ENCODE results near the gene AQP7. TPM values are rescaled to one million over a fixed set of nuclear protein-coding genes. Genes with fewer than 3 reads are reported as not detected.

AQP7 gene
- total and polyA plus RNA-seq, 4 donors = 4.8 to 22.3 (median 14.5) TPM

DNA sequence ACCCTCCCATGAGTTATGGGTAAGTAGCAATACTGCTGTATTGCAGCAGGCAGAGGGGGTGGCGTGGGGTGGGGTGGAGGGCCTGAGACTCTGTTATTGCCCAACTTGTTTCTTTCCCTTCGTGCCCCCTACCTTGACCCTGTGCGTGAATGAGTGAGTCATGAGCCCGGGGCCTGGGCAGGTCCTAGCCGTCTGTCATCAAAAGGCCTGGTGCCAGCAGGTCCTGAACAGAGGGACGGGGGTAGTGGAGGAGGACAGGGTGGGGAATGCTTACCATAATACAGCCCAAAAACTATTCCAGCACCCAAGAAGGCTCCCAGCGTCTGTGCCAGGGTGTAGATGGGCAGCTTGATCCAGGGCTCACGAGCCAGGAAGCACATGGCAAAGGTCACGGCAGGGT is 40.7 kb upstream of the AQP7 start:
- no peak overlapping the region for H3K4me3 ChIP-seq (ENCODE audit: low read depth in 1 of 3, low read length in 3 of 3)
- 59% methylated on average over 9 of the region's 9 CpGs for WGBS

DNA sequence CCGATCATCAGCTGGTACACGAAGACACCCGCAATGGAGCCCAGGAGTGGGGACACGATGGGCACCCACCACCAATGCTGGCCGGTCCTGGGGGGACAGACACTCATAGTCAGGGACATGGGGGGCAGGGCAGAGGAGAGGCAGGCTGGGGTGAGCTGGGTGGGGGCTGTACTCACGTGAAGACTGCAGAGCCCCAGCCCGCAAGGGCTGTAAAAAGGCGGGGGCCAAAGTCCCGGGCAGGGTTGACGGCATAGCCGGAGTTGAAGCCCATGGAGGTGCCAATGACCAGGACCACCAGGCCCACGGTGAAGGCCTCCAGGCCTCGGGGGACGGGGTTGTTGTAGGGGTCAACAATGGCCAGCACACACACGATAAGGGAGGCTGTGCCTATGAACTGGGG is 39.8 kb upstream of the AQP7 start:
- Histone ChIP-seq H3K4me1 (ENCODE audit: control insufficient read depth in 4 of 4, insufficient read depth in 4 of 4, low read length in 3 of 4) (peaks cover 9 to 33% (median 18%) of the 10 kb centered on the region in 4 donors), H3K9me3 (ENCODE audit: control insufficient read depth in 4 of 4, low read length in 3 of 4) (no peaks in the 10 kb centered on the region), H3K36me3 (ENCODE audit: control insufficient read depth in 4 of 4, insufficient read depth in 3 of 4, low read depth in 1 of 4, low read length in 3 of 4) (peaks cover 12 to 20% (median 16%) of the 10 kb centered on the region in 4 donors)

More for the DNA sequence above, 40.7 kb upstream of the AQP7 start:
- TF ChIP-seq, protein P1, sequence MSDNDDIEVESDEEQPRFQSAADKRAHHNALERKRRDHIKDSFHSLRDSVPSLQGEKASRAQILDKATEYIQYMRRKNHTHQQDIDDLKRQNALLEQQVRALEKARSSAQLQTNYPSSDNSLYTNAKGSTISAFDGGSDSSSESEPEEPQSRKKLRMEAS (IDR thresholded peaks at IDR 0.05) = no peak
- TF ChIP-seq RAD21 (IDR thresholded peaks at IDR 0.05) (no peak), GABPA (IDR thresholded peaks at IDR 0.05 in 1 of 2, conservative IDR thresholded peaks at IDR 0.05 in 1 of 2) (no peak), SP1 (IDR thresholded peaks at IDR 0.05) (no peak), FOXA2 (IDR thresholded peaks at IDR 0.05) (no peak), TAF1 (conservative IDR thresholded peaks at IDR 0.05) (no peak), HNF4A (conservative IDR thresholded peaks at IDR 0.05) (peak in 1 of 2 donors; percentile 28), JUND (IDR thresholded peaks at IDR 0.05) (peak in 1 of 2 donors; percentile 12), EGR1 (IDR thresholded peaks at IDR 0.05; ENCODE audit: low read depth in 2 of 2) (no peak)
- TF ChIP-seq, protein P2, sequence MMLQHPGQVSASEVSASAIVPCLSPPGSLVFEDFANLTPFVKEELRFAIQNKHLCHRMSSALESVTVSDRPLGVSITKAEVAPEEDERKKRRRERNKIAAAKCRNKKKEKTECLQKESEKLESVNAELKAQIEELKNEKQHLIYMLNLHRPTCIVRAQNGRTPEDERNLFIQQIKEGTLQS (IDR thresholded peaks at IDR 0.05) = no peak
- TF ChIP-seq, protein P3, sequence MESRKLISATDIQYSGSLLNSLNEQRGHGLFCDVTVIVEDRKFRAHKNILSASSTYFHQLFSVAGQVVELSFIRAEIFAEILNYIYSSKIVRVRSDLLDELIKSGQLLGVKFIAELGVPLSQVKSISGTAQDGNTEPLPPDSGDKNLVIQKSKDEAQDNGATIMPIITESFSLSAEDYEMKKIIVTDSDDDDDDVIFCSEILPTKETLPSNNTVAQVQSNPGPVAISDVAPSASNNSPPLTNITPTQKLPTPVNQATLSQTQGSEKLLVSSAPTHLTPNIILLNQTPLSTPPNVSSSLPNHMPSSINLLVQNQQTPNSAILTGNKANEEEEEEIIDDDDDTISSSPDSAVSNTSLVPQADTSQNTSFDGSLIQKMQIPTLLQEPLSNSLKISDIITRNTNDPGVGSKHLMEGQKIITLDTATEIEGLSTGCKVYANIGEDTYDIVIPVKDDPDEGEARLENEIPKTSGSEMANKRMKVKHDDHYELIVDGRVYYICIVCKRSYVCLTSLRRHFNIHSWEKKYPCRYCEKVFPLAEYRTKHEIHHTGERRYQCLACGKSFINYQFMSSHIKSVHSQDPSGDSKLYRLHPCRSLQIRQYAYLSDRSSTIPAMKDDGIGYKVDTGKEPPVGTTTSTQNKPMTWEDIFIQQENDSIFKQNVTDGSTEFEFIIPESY (IDR thresholded peaks at IDR 0.05) = no peak
- TF ChIP-seq, protein P4, sequence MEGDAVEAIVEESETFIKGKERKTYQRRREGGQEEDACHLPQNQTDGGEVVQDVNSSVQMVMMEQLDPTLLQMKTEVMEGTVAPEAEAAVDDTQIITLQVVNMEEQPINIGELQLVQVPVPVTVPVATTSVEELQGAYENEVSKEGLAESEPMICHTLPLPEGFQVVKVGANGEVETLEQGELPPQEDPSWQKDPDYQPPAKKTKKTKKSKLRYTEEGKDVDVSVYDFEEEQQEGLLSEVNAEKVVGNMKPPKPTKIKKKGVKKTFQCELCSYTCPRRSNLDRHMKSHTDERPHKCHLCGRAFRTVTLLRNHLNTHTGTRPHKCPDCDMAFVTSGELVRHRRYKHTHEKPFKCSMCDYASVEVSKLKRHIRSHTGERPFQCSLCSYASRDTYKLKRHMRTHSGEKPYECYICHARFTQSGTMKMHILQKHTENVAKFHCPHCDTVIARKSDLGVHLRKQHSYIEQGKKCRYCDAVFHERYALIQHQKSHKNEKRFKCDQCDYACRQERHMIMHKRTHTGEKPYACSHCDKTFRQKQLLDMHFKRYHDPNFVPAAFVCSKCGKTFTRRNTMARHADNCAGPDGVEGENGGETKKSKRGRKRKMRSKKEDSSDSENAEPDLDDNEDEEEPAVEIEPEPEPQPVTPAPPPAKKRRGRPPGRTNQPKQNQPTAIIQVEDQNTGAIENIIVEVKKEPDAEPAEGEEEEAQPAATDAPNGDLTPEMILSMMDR (IDR thresholded peaks at IDR 0.05; ENCODE audit: low read depth, low read length, missing input control) = no peak
- no peak for DNase-seq (ENCODE audit: low spot score)
- Histone ChIP-seq H3K27me3 (ENCODE audit: control insufficient read depth in 4 of 4, insufficient read depth in 4 of 4, low read length in 3 of 4) (no peaks in the 10 kb centered on the region), H3K9me3 (ENCODE audit: control insufficient read depth in 4 of 4, low read length in 3 of 4) (no peaks in the 10 kb centered on the region), H3K36me3 (ENCODE audit: control insufficient read depth in 4 of 4, insufficient read depth in 3 of 4, low read depth in 1 of 4, low read length in 3 of 4) (peaks cover 12 to 20% (median 16%) of the 10 kb centered on the region in 4 donors), H3K9ac (ENCODE audit: low read depth in 1 of 2, low read length in 2 of 2) (no peak overlapping the region), H3K27ac (ENCODE audit: low read depth in 1 of 2, low read length in 2 of 2) (peak overlapping the region; percentile 42 to 74), H3K4me1 (ENCODE audit: control insufficient read depth in 4 of 4, insufficient read depth in 4 of 4, low read length in 3 of 4) (peaks cover 12 to 40% (median 22%) of the 10 kb centered on the region in 4 donors)

More for the DNA sequence above, 39.8 kb upstream of the AQP7 start:
- Histone ChIP-seq H3K9ac (ENCODE audit: low read depth in 1 of 2, low read length in 2 of 2) (no peak overlapping the region), H3K4me3 (ENCODE audit: low read depth in 1 of 3, low read length in 3 of 3) (no peak overlapping the region), H3K27ac (ENCODE audit: low read depth in 1 of 2, low read length in 2 of 2) (peak overlapping the region; percentile 14 to 74), H3K27me3 (ENCODE audit: control insufficient read depth in 4 of 4, insufficient read depth in 4 of 4, low read length in 3 of 4) (no peaks in the 10 kb centered on the region)
- TF ChIP-seq GABPA (IDR thresholded peaks at IDR 0.05 in 1 of 2, conservative IDR thresholded peaks at IDR 0.05 in 1 of 2) (no peak), SP1 (IDR thresholded peaks at IDR 0.05) (no peak), RAD21 (IDR thresholded peaks at IDR 0.05) (no peak), FOXA1 (IDR thresholded peaks at IDR 0.05) (no peak), EGR1 (IDR thresholded peaks at IDR 0.05; ENCODE audit: low read depth in 2 of 2) (no peak), HNF4A (conservative IDR thresholded peaks at IDR 0.05) (no peak), JUND (IDR thresholded peaks at IDR 0.05) (no peak), YY1 (IDR thresholded peaks at IDR 0.05) (no peak), TAF1 (conservative IDR thresholded peaks at IDR 0.05) (no peak)
- TF ChIP-seq, protein P3 (IDR thresholded peaks at IDR 0.05) = no peak
- TF ChIP-seq, protein P5, sequence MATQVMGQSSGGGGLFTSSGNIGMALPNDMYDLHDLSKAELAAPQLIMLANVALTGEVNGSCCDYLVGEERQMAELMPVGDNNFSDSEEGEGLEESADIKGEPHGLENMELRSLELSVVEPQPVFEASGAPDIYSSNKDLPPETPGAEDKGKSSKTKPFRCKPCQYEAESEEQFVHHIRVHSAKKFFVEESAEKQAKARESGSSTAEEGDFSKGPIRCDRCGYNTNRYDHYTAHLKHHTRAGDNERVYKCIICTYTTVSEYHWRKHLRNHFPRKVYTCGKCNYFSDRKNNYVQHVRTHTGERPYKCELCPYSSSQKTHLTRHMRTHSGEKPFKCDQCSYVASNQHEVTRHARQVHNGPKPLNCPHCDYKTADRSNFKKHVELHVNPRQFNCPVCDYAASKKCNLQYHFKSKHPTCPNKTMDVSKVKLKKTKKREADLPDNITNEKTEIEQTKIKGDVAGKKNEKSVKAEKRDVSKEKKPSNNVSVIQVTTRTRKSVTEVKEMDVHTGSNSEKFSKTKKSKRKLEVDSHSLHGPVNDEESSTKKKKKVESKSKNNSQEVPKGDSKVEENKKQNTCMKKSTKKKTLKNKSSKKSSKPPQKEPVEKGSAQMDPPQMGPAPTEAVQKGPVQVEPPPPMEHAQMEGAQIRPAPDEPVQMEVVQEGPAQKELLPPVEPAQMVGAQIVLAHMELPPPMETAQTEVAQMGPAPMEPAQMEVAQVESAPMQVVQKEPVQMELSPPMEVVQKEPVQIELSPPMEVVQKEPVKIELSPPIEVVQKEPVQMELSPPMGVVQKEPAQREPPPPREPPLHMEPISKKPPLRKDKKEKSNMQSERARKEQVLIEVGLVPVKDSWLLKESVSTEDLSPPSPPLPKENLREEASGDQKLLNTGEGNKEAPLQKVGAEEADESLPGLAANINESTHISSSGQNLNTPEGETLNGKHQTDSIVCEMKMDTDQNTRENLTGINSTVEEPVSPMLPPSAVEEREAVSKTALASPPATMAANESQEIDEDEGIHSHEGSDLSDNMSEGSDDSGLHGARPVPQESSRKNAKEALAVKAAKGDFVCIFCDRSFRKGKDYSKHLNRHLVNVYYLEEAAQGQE (IDR thresholded peaks at IDR 0.05) = no peak
- WGBS = 96% methylated on average over 15 of the region's 15 CpGs
- no peak for DNase-seq (ENCODE audit: low spot score)

Data from liver (tissue), 9 donors.